Lung (tissue), 12 donors: ENCODE data around the gene GTF2IRD1. TPM values are rescaled to one million over a fixed set of nuclear protein-coding genes. Genes with fewer than 3 reads are reported as not detected.
A peak's percentile ranks its signal among the peaks of the same experiment; 100 is the strongest.

Experiments
- ATAC-seq: fragments of 200-7000 bp; cut with Tn5 transposase; one replicate; pipeline ENCODE4 v1.9.1; 2020; ENCODE audit warnings: moderate number of reproducible peaks; ENCODE audit not compliant: insufficient read depth, low FRiP score
- DNase-seq, 3 donors: peaks; one replicate each; pipeline ENCODE4 v3.0.0-alpha.2; 2013 to 2017
- H3K27ac ChIP-seq, 2 donors: one replicate each; pipeline ENCODE4 v1.5.1; 2013; ENCODE audit warnings: mild to moderate bottlenecking in 2 of 2, moderate library complexity in 2 of 2, control low read depth in 1 of 2, inconsistent platforms in 1 of 2, low read depth in 1 of 2, low read length in 1 of 2
- H3K27me3 ChIP-seq, 3 donors: one replicate each; pipeline ENCODE4 v1.5.1; 2013; ENCODE audit warnings: low read length in 2 of 3; ENCODE audit not compliant: control insufficient read depth in 3 of 3, insufficient read depth in 3 of 3
- H3K36me3 ChIP-seq, 4 donors: one replicate each; pipeline ENCODE4 v1.5.1; 2013; ENCODE audit warnings: low read length in 4 of 4, mild to moderate bottlenecking in 1 of 4, moderate library complexity in 1 of 4; ENCODE audit not compliant: control insufficient read depth in 4 of 4, insufficient read depth in 4 of 4
- H3K4me1 ChIP-seq, 5 donors: one replicate each; pipeline ENCODE4 v1.5.1; 2013; ENCODE audit warnings: low read length in 5 of 5, mild to moderate bottlenecking in 2 of 5, moderate library complexity in 1 of 5; ENCODE audit not compliant: control insufficient read depth in 5 of 5, insufficient read depth in 5 of 5
- H3K4me3 ChIP-seq: one replicate; pipeline ENCODE4 v1.5.1; 2013; ENCODE audit warnings: mild to moderate bottlenecking, control low read depth, moderate library complexity
- H3K9ac ChIP-seq, 2 donors: one replicate each; pipeline ENCODE4 v1.5.1; 2013; ENCODE audit warnings: low read length in 2 of 2, control low read depth in 1 of 2; ENCODE audit not compliant: insufficient read depth in 1 of 2
- H3K9me3 ChIP-seq, 4 donors: one replicate each; pipeline ENCODE4 v1.5.1; 2013; ENCODE audit warnings: low read length in 3 of 4, mild to moderate bottlenecking in 1 of 4, moderate library complexity in 1 of 4; ENCODE audit not compliant: control insufficient read depth in 4 of 4, insufficient read depth in 3 of 4
- WGBS, 2 donors: extraction: QIAGEN DNeasy Blood & Tissue Kit; methylation state at CpG; one replicate each; pipeline ENCODE4 v1.1.7; 2013; 5-methylcytosine and 5-hydroxymethylcytosine counted together
- polyA plus RNA-seq, 2 donors: library from polyadenylated mRNA; stranded (reverse); fragments of 200-250 nt; gene quantifications; one replicate each; pipeline ENCODE4 v1.2.1, GENCODE V29; 2013
- total RNA-seq, 2 donors: library from RNA; depleted of rRNA in 1 of 2; stranded (reverse); fragments of >200 nt in 1 of 2; gene quantifications; one replicate each; pipeline ENCODE4 v1.2.1, GENCODE V29; 2014 to 2021
- TF ChIP-seq, protein P1 (sequence below): IDR thresholded peaks from 2 replicates; pipeline ENCODE4 v1.5.1; 2012; ENCODE audit warnings: mild to moderate bottlenecking; ENCODE audit errors: control extremely low read depth, extremely low read depth
- donor health status: control.
- donor health status: control.
- donor health status: Bipolar disorder and iron deficiency.
- donor health status: healthy.
- donor health status: DM: yes; HTN: yes; CAD: no.

GTF2IRD1 gene
- total and polyA plus RNA-seq, 4 donors: 9.3 to 24.1 (median 17.2) TPM

DNA sequence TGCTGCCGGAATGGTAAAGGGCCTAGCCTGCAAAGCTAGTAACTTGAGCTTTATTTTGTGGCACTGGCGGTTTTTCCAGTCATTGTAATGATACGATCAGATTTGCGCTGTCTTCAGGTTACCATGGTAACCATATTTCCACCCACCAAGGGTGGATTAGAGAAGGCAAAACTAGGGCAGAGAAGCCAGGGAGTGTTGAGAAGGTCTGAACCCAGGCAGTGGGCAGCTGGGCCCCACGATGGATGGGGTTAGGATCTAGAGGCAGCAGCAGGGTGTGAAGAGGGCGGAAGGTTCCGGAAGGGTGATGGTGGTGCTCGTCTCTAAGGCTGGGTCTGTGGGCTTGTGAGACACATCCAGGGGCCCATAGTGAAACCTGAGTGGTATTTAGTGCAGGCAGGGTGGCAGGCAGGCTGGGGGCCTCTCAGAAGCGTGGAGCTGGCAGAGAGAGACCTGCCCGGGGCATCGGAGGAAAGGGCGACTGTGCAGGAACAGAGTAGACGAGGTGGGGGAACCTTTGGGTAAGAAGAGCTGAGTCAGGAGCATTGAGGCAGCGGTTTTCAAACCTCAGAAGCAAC lies 115.9 kb downstream of the GTF2IRD1 start:
- no peak overlapping the region for H3K9ac ChIP-seq
- TF ChIP-seq, protein P1, sequence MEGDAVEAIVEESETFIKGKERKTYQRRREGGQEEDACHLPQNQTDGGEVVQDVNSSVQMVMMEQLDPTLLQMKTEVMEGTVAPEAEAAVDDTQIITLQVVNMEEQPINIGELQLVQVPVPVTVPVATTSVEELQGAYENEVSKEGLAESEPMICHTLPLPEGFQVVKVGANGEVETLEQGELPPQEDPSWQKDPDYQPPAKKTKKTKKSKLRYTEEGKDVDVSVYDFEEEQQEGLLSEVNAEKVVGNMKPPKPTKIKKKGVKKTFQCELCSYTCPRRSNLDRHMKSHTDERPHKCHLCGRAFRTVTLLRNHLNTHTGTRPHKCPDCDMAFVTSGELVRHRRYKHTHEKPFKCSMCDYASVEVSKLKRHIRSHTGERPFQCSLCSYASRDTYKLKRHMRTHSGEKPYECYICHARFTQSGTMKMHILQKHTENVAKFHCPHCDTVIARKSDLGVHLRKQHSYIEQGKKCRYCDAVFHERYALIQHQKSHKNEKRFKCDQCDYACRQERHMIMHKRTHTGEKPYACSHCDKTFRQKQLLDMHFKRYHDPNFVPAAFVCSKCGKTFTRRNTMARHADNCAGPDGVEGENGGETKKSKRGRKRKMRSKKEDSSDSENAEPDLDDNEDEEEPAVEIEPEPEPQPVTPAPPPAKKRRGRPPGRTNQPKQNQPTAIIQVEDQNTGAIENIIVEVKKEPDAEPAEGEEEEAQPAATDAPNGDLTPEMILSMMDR: no peak
- H3K36me3 ChIP-seq: peaks cover 0 to 5% (median 1%) of the 10 kb centered on the region in 4 donors
- ATAC-seq (no peak), DNase-seq (peak in 1 of 3 donors; percentile 14)
- no peaks in the 10 kb centered on the region for H3K4me1 ChIP-seq
- H3K4me3 ChIP-seq: no peak overlapping the region
- H3K27me3 ChIP-seq: no peaks in the 10 kb centered on the region
- no peak overlapping the region for H3K27ac ChIP-seq
- no peaks in the 10 kb centered on the region for H3K9me3 ChIP-seq
- WGBS, 2 donors: 89 to 90% methylated on average over 14 of the region's 14 CpGs

DNA sequence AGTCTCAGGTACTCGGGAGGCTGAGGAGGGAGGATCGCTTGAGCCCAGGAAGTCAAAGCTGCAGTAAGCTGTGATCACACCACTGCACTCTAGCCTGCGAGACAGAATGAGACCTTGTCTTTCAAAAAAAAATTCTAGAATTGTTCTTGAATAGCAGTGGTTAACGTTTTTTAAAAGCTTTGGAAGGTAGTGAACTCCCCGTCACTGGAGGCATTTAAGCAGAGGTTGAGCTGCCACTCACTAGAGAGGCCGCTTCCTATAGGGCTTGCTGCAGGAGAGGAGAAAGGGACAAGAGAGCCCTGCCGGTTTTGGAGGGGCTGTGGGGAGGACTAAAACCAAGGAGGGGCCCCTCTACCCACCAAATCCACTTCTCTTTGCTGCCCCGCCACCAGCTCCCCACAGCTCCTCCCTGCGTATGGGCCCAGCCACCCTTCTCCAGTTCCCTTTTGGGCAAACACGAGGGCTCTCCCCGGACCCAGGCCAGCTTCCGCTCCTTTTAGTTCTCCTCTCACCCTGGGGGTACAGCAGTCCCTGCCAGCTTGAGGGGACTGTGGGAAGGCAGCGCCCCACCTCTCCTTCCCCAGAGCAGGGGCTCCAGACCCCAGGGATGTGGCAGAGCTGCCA lies 116.9 kb downstream of the GTF2IRD1 start:
- DNase-seq (no peak), ATAC-seq (no peak)
- Histone ChIP-seq H3K4me3 (no peak overlapping the region), H3K36me3 (peaks cover 0 to 5% (median 1%) of the 10 kb centered on the region in 4 donors), H3K27me3 (no peaks in the 10 kb centered on the region), H3K4me1 (no peaks in the 10 kb centered on the region), H3K9ac (no peak overlapping the region), H3K27ac (no peak overlapping the region), H3K9me3 (no peaks in the 10 kb centered on the region)
- WGBS, 2 donors: 90% methylated on average over 13 of the region's 13 CpGs
- TF ChIP-seq, protein P1: no peak

DNA sequence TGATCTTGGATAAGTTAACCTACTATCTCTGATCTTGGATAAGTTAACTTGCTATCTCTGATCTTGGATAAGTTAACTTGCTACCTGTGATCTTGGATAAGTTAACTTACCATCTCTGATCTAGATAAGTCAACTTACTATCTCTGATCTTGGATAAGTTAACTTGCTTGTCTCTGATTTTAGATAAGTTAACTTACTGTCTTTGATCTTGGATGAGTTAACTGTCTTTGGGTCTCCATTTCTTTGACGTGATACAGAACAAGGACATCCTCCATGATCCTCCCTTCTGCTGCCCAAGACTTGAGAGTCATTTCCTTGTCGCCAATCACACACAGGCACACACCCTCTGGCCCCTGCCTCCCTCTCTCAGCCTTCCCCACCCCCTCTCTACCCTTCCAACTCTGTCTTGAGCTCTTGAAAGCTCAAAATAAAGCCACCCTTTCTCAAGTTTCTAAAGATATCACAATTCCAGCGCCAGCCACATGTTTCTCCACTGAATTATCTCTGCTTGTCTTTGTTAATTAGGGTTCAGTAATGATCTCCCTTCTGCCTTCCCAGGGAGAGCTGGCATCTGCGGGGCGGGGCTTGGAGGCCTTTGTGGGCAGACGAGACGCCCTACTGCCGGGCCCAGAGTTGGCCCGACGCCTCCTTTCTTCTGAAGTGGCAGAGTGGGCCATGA lies 118.7 kb downstream of the GTF2IRD1 start:
- Histone ChIP-seq H3K9me3 (no peaks in the 10 kb centered on the region), H3K9ac (no peak overlapping the region), H3K4me1 (no peaks in the 10 kb centered on the region), H3K27me3 (no peaks in the 10 kb centered on the region), H3K27ac (no peak overlapping the region), H3K36me3 (peaks cover 0 to 5% (median 0%) of the 10 kb centered on the region in 4 donors), H3K4me3 (no peak overlapping the region)
- DNase-seq (no peak), ATAC-seq (no peak)
- 62 to 83% methylated on average over 10 of the region's 10 CpGs for WGBS, 2 donors
- TF ChIP-seq, protein P1: no peak
